ENCODE results near the gene LIPG.

- TF ChIP-seq CTCF (CRISPR knock-in tag; IDR thresholded peaks at IDR 0.05) (no peak), ZNF713 (CRISPR knock-in tag; IDR thresholded peaks at IDR 0.05) (no peak), MLX (CRISPR knock-in tag; IDR thresholded peaks at IDR 0.05) (no peak)
Observed at GRCh38 chr18:49562481-49563129, 748 bp downstream of the LIPG start.
